ENCODE data around the gene GLT8D2. TPM values are rescaled to one million over a fixed set of nuclear protein-coding genes. Genes with fewer than 3 reads are reported as not detected.

The GLT8D2 gene
- total RNA-seq, 2 experiments from 2014 or later, result not detected

DNA sequence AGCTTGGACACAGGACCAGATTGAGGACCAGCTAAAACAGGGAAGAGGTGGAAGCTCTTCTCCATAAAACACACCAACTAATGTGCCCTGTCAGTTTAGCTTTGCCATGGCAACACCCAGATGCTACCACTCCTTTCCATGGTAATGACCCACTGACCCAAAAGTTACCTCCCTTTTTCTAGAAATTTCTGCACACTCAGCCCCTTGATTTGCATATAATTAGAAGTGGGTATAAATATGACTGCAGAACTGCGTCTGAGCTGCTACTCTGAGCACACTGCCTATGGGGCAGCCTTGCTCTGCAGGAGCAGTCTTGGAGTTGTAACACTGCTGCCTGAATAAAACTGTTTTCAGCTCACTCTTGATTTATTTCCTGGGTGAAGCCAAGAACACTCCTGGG lies 87.5 kb downstream of the GLT8D2 start:
- Histone ChIP-seq H3K4me1 (ENCODE audit: insufficient read depth, low read length) (peaks cover 24% of the 10 kb centered on the region), H3K27me3 (ENCODE audit: control insufficient read depth in 1 of 2, insufficient read depth in 2 of 2, low read length in 2 of 2) (no peaks in the 10 kb centered on the region), H3K4me3 (ENCODE audit: low read length) (no peak overlapping the region), H3K27ac (ENCODE audit: low read depth in 1 of 2, low read length in 2 of 2) (no peak overlapping the region), H3K9me3 (ENCODE audit: control insufficient read depth in 1 of 2, insufficient read depth in 1 of 2, low read length in 2 of 2) (no peaks in the 10 kb centered on the region), H3K36me3 (ENCODE audit: insufficient read depth, low read length) (no peaks in the 10 kb centered on the region)
- Mint-ChIP-seq H3K4me1 (ENCODE audit: low read depth) (peaks cover 36% of the 10 kb centered on the region), H3K27me3 (no peaks in the 10 kb centered on the region), H3K4me3 (peak overlapping the region; percentile 38), H3K9me3 (no peaks in the 10 kb centered on the region), H3K27ac (peak overlapping the region; percentile 59), H3K36me3 (ENCODE audit: low read depth) (peaks cover 20% of the 10 kb centered on the region)
- TF ChIP-seq CTCF (IDR thresholded peaks at IDR 0.05), result no peak
- CTCF ChIA-PET, result no interaction called here
- no peak for DNase-seq
- intact Hi-C loops (cut with DNase I, micrococcal nuclease), result loop anchor here (10.0 kb wide), 3 partner anchors 102 to 1272 kb away; partner anchors contain the start of genes APPL2 (in 1 of the 2) and HCFC2 (in 1 of the 2)
- POLR2A ChIA-PET, result interaction anchor here (6.9 kb wide), 1 partner anchor 34 kb away, joined by 213 read pairs; the partner anchor contains the start of gene HSP90B1
- no peak for ATAC-seq (ENCODE audit: poor library complexity)

DNA sequence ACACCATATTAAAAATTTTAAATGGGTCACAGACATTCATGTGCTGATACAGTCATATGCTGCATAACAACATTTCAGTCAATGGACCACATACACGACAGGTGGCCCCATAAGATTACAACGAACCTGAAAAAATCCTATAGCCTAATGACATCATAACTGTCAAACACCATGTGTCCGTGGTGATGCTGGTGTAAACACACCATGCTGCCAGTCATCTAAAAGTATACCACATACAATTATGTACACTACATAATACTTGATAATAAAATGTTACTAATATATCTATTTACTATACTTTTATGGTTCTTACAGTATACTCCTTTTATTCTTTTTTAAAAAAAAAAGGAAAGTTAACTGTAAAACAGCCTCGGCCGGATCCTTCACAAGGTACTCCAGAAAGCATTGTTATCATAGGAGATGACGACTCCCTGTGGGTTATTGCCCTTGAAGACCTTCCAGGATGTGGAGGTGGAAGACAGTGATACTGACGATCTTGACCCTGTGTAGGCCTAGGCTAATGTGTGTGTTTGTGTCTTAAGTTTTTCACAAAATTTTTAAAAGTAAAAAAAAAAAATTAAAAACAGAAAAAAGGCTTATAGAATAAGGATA lies 89.3 kb downstream of the GLT8D2 start:
- Mint-ChIP-seq H3K27ac (no peak overlapping the region), H3K9me3 (no peaks in the 10 kb centered on the region), H3K4me3 (no peak overlapping the region), H3K27me3 (no peaks in the 10 kb centered on the region), H3K4me1 (ENCODE audit: low read depth) (peaks cover 37% of the 10 kb centered on the region), H3K36me3 (ENCODE audit: low read depth) (peaks cover 20% of the 10 kb centered on the region)
- CTCF ChIA-PET, result no interaction called here
- DNase-seq (no peak), ATAC-seq (ENCODE audit: poor library complexity) (no peak)
- Histone ChIP-seq H3K27ac (ENCODE audit: low read depth in 1 of 2, low read length in 2 of 2) (no peak overlapping the region), H3K4me3 (ENCODE audit: low read length) (no peak overlapping the region), H3K4me1 (ENCODE audit: insufficient read depth, low read length) (peaks cover 23% of the 10 kb centered on the region), H3K36me3 (ENCODE audit: insufficient read depth, low read length) (no peaks in the 10 kb centered on the region), H3K27me3 (ENCODE audit: control insufficient read depth in 1 of 2, insufficient read depth in 2 of 2, low read length in 2 of 2) (no peaks in the 10 kb centered on the region), H3K9me3 (ENCODE audit: control insufficient read depth in 1 of 2, insufficient read depth in 1 of 2, low read length in 2 of 2) (no peaks in the 10 kb centered on the region)
- no peak for TF ChIP-seq CTCF (IDR thresholded peaks at IDR 0.05)
- POLR2A ChIA-PET, result interaction anchor here (2.0 to 6.9 kb wide), 2 partner anchors 31 to 32 kb away, joined by 13 to 213 read pairs; partner anchors contain the start of gene HSP90B1
- intact Hi-C loops (cut with DNase I, micrococcal nuclease), result loop anchor here (10.0 kb wide), 3 partner anchors 104 to 1274 kb away; partner anchors contain the start of genes APPL2 (in 1 of the 2) and HCFC2 (in 1 of the 2)

- Mint-ChIP-seq H3K36me3 (ENCODE audit: low read depth) (peaks cover 26% of the 10 kb centered on the region), H3K9me3 (no peaks in the 10 kb centered on the region), H3K27me3 (no peaks in the 10 kb centered on the region), H3K4me1 (ENCODE audit: low read depth) (peaks cover 33% of the 10 kb centered on the region), H3K4me3 (peak overlapping the region; percentile 30), H3K27ac (peak overlapping the region; percentile 55)
- no peak for TF ChIP-seq CTCF (IDR thresholded peaks at IDR 0.05)
- POLR2A ChIA-PET, result interaction anchor here (2.0 to 5.3 kb wide), 3 partner anchors 7 to 29 kb away, joined by 13 to 144 read pairs (median 75); partner anchors contain the start of genes HSP90B1 and TDG
- ATAC-seq (ENCODE audit: poor library complexity) (no peak), DNase-seq (no peak)
- intact Hi-C loops (cut with DNase I, micrococcal nuclease), result loop anchor here in 1 of 2 experiments (5.0 kb wide), 1 partner anchor 1149 kb away; the partner anchor contains the start of gene WASHC4
- Histone ChIP-seq H3K9me3 (ENCODE audit: control insufficient read depth in 1 of 2, insufficient read depth in 1 of 2, low read length in 2 of 2) (no peaks in the 10 kb centered on the region), H3K27me3 (ENCODE audit: control insufficient read depth in 1 of 2, insufficient read depth in 2 of 2, low read length in 2 of 2) (no peaks in the 10 kb centered on the region), H3K27ac (ENCODE audit: low read depth in 1 of 2, low read length in 2 of 2) (no peak overlapping the region), H3K4me3 (ENCODE audit: low read length) (no peak overlapping the region), H3K4me1 (ENCODE audit: insufficient read depth, low read length) (peaks cover 25% of the 10 kb centered on the region), H3K36me3 (ENCODE audit: insufficient read depth, low read length) (peaks cover 10% of the 10 kb centered on the region)
- CTCF ChIA-PET, result no interaction called here
Measured at GRCh38 chr12:103958621-103959020, 91.4 kb downstream of the GLT8D2 start.

Measured in CD4-positive, alpha-beta T cell (primary cell).